Measurements from ENCODE around the gene NPIPA7.
"Not testable (repeated sequence)": the region's sequence is repeated elsewhere in the genome, so short reads cannot be mapped to it uniquely, and the experiment has no call there.

- TF ChIP-seq, protein P1, sequence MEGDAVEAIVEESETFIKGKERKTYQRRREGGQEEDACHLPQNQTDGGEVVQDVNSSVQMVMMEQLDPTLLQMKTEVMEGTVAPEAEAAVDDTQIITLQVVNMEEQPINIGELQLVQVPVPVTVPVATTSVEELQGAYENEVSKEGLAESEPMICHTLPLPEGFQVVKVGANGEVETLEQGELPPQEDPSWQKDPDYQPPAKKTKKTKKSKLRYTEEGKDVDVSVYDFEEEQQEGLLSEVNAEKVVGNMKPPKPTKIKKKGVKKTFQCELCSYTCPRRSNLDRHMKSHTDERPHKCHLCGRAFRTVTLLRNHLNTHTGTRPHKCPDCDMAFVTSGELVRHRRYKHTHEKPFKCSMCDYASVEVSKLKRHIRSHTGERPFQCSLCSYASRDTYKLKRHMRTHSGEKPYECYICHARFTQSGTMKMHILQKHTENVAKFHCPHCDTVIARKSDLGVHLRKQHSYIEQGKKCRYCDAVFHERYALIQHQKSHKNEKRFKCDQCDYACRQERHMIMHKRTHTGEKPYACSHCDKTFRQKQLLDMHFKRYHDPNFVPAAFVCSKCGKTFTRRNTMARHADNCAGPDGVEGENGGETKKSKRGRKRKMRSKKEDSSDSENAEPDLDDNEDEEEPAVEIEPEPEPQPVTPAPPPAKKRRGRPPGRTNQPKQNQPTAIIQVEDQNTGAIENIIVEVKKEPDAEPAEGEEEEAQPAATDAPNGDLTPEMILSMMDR (IDR thresholded peaks at IDR 0.05) = not testable (repeated sequence)
- not testable (repeated sequence) for TF ChIP-seq POLR2A (IDR thresholded peaks at IDR 0.05)
Observed at GRCh38 chr16:16417071-16417470, 38.1 kb downstream of the NPIPA7 start.

Data from testis (tissue), 2 donors.